Measurements from ENCODE around the gene KCNH5.

DNA sequence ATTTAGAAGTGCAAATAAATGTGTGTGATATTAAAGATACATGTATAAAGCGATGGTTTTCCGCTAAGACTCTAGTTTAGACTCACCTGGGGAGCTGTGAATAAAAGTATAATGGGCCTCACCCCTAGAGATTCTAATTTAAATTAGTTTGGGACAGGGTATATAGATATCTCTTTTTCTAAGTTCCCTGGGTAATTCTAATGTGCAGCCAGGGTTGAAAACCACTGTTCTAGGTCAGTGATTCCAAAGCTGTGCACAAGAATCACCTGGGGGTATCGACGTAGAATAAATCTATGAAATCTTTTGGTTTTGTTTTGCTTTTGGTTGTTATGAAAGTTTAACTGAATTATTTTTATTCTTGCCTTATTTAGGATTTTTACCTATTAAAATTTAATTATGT, 302.1 kb downstream of the KCNH5 start:
- TF ChIP-seq, protein P1, sequence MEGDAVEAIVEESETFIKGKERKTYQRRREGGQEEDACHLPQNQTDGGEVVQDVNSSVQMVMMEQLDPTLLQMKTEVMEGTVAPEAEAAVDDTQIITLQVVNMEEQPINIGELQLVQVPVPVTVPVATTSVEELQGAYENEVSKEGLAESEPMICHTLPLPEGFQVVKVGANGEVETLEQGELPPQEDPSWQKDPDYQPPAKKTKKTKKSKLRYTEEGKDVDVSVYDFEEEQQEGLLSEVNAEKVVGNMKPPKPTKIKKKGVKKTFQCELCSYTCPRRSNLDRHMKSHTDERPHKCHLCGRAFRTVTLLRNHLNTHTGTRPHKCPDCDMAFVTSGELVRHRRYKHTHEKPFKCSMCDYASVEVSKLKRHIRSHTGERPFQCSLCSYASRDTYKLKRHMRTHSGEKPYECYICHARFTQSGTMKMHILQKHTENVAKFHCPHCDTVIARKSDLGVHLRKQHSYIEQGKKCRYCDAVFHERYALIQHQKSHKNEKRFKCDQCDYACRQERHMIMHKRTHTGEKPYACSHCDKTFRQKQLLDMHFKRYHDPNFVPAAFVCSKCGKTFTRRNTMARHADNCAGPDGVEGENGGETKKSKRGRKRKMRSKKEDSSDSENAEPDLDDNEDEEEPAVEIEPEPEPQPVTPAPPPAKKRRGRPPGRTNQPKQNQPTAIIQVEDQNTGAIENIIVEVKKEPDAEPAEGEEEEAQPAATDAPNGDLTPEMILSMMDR (IDR thresholded peaks at IDR 0.05; ENCODE audit: low read depth, low read length): no peak
- no peak for TF ChIP-seq POLR2A (IDR thresholded peaks at IDR 0.05; ENCODE audit: extremely low read depth, insufficient read length)
